Uterine smooth muscle cell (primary cell): ENCODE data around the gene MCOLN1. TPM values are rescaled to one million over a fixed set of nuclear protein-coding genes. Genes with fewer than 3 reads are reported as not detected.

Experiments used
- total RNA-seq: library from RNA; depleted of rRNA; stranded (reverse); fragments of >200 nt; gene quantifications from 2 replicates; pipeline ENCODE4 v1.2.3, GENCODE V29; 2014

The MCOLN1 gene
- total RNA-seq, result 4.5 and 4.6 TPM in 2 replicates

DNA sequence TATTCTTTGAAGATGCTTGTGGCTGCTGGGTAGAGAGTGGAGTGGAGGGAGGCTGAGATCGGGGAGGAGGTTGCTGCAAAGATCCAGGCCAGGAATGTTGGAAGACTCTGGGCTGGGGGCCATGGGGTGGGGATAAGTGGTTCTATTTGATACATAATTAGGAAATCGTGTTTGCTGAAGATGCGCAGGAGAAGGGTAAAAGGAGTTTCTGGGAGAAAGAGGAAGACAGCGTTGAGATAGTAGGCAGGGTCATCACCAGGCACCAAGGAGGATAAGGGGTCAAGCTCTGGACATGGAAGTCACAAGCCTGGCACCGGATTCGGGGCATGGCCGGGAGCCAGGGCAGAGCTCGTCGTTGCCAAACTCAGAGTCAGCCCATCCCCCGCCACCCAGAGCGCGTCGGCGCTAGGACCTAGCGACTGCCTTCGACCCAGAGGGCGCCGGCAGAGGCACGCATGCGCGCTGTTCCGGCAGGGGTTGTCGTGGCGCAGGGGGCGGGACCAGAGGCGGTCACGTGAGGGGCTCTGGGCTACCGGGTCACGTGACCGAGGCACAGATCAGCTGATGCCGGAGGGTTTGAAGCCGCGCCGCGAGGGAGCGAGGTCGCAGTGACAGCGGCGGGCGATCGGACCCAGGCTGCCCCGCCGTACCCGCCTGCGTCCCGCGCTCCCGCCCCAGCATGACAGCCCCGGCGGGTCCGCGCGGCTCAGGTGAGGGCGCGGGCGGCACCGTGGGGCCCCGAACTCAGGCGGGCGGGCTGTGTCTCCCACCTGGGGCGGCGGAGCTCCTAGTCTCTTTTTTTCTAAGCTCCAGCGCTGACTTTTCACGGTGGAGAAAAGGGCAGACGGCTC, at the start of gene MCOLN1:
TSS of gene MCOLN1 (plus strand) at position 553 of the 851 bp plus-strand sequence. CDS start at position 680, 127 bp downstream.

DNA sequence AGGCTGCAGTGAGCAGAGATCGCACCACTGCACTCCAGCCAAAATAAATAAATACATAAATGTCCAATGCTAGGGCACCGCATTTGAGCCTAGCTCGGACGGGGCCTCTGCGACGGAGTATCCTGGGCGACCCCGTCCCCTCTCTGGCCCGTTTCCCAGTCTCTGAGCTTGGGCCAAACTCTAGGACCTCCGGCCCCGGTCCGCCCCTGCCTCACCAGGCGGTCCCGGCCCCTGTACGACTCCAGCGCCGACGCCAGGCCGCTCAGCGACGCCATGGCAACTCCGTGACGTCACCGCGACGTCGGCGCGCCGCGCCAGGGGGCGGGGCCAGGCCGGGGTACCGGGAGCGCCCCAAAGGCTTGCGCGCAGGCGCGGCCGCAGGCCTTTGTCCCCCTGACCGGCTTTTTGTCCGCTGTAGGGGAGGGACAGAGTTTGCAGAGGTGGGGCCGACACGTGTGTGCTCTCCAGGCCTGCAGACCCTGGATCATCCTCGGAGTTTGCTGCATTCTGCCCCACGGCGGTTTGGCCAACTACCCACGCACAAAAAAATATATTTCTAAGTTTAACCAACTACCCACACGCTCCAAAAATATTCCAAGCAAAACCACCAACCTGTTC, 33.6 kb upstream of the MCOLN1 start, which contains the start of gene PEX11G:
TSS of gene PEX11G (minus strand) at position 300 of the 618 bp plus-strand sequence. CDS start at position 275, 25 bp downstream.

DNA sequence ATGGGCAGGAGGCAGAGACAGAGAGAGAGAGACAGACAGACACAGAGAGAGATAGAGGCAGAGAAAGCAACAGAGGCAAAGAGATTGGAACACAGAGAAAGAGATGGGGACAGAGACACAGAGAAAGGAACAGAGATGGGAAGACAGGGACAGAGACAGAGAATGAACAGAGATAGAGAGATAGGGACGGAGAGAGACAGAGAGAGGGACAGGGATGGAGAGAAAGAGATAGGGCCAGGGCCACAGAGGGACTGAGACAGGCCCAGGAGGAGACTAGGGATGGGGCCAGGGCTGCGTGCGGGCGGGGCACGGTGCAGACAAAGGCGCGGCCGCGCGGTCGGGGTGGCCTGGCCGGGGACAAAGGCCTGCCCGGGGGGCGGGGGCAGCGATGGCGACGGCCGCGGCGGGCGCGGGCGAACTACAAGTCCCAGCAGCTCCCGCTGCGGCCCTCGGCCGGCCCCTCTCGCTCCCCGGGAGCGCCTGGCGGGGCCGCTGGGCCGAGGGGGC, 6.7 kb upstream of the MCOLN1 start, which contains the start of gene ZNF358:
TSS of gene ZNF358 (plus strand) at position 459 of the 507 bp plus-strand sequence. CDS start 3,140 bp downstream, outside the sequence.

DNA sequence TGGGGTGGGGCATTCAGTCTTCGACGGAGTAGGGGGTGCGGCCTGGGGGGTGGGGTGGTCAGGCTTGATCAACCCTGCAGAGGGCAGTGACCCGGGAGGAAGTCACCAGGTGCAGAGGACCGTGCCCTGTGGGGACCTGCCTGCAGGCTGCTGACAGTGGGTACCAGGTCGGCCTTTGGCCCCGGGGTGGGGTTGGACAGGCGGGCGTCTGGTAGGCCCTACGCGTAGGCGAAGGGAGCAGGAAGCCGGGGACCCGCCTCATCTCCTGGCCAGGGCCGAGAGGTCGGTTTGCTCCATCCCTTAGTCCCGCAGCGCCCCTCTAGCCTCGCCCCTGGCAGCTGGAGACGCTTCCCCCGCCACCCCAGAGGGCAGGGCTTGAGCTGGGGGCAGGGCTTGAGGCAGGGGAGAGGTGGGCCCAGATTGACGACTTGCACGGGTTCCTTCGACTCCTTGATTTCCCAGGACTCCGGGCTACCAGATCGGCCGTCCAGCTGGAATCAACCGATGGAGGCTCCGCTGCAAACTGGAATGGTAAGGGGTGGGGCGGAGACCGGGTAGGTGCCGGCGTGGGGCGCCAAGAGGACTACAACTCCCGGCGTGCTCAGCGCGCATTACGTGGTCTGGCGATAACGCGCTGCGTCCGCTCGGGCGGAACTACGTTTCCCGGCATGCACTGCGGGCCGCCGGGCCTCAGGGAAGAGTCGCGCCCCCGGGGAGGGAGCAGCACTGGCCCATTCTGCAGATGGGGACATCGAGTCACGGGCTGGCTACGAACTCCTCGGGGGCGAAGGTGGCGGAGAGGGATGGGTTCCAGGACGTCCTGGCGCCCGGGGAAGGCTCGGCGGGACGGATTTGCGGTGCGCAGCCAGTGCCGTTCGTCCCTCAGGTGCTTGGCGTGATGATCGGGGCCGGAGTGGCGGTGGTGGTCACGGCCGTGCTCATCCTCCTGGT, 12.9 kb downstream of the MCOLN1 start, which contains the start of gene PNPLA6:
TSS of gene PNPLA6 (plus strand) at position 671 of the 951 bp plus-strand sequence. CDS start at position 743, 72 bp downstream.

Other genes starting within 250 kb of the MCOLN1 start
- 13.1 and 28.9 TPM in 2 replicates for gene INSR, start 228.2 kb upstream of the MCOLN1 start, total RNA-seq
- gene ARHGEF18, start 173.7 kb upstream of the MCOLN1 start, total RNA-seq, result 40.0 and 51.2 TPM in 2 replicates
- gene PEX11G, start 33.6 kb upstream of the MCOLN1 start, total RNA-seq, result 3.2 and 4.1 TPM in 2 replicates
- gene ZNF358, start 6.5 kb upstream of the MCOLN1 start, total RNA-seq, result 8.2 and 16.5 TPM in 2 replicates
- gene PNPLA6, start 13.1 kb downstream of the MCOLN1 start, total RNA-seq, result 60.2 and 96.3 TPM in 2 replicates
- not detected in 2 replicates for gene CAMSAP3, start 73.2 kb downstream of the MCOLN1 start, total RNA-seq
- gene XAB2, start 106.9 kb downstream of the MCOLN1 start, total RNA-seq, result 28.6 and 34.5 TPM in 2 replicates
- 13.2 and 17.1 TPM in 2 replicates for gene PET100, start 107.2 kb downstream of the MCOLN1 start, total RNA-seq
- gene PCP2, start 111.1 kb downstream of the MCOLN1 start, total RNA-seq, result not detected in 2 replicates
- 6.2 and 8.4 TPM in 2 replicates for gene STXBP2, start 114.5 kb downstream of the MCOLN1 start, total RNA-seq
- not detected in 2 replicates for gene RETN, start 146.4 kb downstream of the MCOLN1 start, total RNA-seq
- gene MCEMP1, start 154.5 kb downstream of the MCOLN1 start, total RNA-seq, result not detected in 2 replicates
- 74.4 and 78.4 TPM in 2 replicates for gene TRAPPC5, start 158.2 kb downstream of the MCOLN1 start, total RNA-seq
- gene FCER2, start 179.5 kb downstream of the MCOLN1 start, total RNA-seq, result not detected in 2 replicates
- not detected in 2 replicates for gene CLEC4G, start 209.5 kb downstream of the MCOLN1 start, total RNA-seq
- gene CD209, start 224.9 kb downstream of the MCOLN1 start, total RNA-seq, result not detected in 2 replicates
- not detected in 2 replicates for gene CLEC4M, start 240.6 kb downstream of the MCOLN1 start, total RNA-seq